HK-2 (cell line): Measurements from ENCODE around the gene CD69.

Source experiments
- DNase-seq: peaks from one replicate; pipeline ENCODE4 v3.0.0-alpha.2; 2018; ENCODE audit not compliant: unreplicated experiment

CD69 gene

DNA sequence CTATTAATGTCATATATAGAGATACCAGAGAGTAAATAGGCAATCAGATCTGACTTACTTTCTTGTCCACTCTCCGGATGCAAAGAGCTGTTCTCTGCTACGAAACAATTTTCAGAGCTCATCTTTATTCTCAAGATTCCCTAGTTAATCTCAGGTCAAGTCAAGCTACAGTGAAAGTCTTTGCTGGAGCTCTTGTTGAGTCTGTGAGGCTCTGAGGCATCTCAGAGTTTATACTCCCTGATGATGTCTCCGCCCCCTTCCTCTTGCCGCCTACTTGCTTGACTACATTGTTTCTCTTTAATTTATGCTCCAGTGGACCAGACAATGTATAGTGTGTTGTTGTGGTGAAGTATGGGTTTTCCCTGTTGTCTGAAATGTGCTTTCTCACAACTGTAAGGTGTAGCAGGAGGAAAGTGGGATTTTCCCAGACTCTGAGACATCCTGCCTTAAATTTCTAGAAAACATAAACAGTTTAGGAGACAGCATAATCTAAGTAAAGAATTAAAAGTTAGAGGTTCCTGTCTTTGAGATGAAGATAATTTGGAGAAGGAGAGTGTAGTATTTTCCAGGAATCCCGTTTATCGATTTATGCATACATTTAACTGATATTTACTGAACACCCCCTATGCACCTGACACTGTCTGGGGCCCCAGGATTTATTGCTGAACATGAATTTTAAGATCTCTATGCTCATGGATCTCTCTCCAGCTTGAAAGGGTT is at the start of gene CD69:
TSS of gene CD69 (minus strand) at position 203 of the 720 bp plus-strand sequence. CDS start at position 122, 81 bp downstream.
- DNase-seq, result no peak

DNA sequence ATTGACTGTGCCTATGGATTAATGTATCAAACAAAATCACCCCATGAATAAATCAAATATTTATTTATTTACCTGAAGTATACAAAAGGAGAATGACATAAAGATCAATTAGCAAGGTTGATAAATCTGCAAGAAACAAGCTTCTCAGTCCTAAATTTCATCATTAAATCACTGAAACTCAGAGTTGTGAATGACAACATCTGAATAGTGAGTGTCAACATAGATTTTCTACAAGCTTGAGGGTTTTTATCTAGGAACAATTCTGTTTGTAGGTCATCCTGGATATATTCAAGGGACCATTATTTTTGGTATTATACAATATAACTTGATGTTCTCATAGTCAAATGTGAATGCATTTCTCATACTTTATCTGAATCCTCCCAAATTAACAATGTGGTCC is 49.2 kb upstream of the CD69 start:
- DNase-seq, result no peak

DNA sequence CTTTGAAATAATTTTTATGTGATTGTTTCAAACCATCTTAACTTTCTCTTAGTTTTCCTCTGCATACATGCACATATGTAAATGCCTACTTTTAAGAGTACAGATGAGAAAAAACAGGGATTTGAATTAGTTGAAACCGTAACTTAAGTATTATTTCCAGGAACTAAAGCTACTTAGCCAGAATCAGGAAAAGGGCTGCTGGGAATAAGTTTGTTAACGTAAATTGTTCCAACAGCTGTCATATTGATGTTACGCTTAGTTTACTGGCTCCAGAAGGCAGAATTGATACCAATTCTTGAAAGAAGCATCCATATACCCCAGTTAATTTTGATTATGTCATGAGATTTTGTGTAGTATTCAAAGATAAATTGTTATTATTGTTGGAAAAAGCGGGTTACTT is 48.6 kb upstream of the CD69 start:
- DNase-seq, result no peak

DNA sequence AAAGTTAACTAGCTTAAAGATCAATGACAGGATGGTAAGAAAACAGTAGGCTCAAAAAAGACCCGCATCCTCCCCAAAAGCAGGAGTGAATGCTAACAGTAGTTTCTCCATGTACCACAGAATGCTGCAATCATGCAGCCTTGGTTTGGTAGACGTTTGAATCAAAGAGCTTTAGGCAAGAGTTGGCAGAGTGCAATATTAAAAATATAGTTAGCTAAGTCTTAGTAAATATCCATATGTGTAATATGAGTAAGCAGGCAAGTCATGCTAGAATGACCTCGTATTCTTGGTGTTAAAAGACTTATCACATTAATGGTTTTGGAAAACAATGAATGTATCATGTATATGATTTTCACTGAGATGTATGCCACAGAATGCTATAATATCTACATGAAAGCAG is 47.8 kb upstream of the CD69 start:
- DNase-seq, result no peak

DNA sequence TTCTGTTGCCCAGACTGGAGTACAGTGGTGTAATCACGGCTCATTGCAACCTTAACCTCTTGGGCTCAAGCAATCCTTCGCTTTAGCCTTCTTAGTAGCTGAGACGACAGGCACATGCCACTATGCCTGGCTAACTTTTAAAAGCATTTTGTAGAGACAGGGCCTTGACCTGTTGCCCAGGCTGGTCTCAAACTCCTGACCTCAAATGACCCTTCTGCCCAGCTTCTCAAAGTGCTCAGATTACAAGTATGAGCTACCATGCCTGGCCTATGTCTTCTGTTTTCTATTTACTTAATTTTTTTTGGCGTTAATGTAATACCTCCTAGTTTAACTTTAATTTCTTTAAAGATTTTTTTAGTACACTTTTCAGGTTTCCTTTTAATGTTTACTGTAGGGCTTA is 46.0 kb upstream of the CD69 start:
- no peak for DNase-seq

DNA sequence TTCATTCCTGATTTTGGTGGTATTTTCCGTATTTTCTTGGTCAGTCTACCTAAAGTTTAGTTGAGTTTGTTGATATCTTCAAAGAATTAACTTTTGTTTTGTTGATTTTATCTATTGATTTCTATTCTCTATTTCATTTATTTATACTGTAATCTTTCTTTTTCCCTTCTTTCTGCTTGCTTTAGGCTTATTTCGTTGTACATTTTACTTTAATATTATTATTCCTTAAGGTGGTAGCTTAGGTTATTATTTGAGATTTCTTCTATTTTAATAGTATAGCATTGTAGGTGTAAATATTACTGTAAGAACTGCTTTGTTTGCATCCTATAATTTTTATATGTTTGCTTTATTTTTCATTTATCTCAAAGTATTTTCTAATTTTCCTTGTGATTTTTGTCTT is 45.2 kb upstream of the CD69 start:
- DNase-seq, result no peak

DNA sequence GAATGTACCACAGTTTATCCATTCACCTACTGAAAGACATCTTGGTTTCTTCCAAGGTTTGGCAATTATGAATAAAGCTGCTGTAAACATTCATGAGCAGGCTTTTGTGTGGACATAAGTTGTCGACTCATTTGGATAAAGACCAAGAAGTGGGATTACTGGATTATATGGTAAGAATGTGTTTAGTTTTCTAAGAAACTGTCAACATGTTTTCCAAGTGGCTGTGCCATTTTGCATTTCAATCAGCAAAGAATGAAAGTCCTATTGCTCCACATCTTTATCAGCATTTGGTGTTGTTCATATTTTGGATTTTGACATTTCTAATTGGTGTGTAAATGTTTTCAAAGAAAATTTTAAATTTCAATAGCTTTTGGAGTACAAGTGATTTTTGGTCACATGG is 39.3 kb upstream of the CD69 start:
- no peak for DNase-seq

DNA sequence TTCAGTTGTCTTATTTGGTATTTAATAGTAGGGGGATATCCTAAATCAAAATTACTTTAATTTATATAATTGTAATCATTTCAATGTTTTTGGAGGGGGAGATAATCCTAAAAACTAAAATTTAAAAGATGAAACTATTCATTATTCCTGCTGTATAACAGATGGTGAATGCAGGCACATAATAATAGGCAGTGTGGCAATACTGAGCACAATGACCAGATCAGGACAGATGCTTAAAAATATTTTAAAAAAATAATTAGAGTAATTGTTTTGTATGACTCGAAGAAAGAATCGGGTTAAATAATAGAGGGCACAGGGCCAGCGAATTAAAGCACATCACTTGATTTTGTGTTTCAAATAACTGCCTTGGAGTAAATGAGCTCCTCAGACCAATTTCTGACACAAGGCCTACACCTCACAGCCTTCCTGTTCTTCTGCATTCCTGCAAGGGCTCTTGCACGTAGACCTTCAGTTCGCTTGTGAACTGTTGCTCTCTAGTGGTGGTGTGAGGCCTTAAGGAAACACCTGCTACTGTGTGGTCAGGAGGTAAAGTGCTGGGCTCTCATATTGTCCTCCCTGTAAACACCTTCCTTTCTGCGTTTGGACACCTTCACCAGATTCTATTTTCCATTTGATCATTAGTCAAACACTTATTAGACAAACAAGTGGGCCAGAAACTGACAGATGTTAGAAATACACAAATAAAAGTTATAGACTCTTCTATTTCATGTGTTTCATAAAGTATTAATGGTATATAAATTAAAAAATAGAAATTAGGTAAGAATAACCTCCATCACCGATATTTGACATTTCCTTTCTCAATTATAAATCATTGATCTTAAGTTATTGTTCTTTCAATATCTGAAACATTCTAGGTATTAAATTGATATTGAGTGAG is 37.3 kb upstream of the CD69 start:
- peak; percentile 30 for DNase-seq

DNA sequence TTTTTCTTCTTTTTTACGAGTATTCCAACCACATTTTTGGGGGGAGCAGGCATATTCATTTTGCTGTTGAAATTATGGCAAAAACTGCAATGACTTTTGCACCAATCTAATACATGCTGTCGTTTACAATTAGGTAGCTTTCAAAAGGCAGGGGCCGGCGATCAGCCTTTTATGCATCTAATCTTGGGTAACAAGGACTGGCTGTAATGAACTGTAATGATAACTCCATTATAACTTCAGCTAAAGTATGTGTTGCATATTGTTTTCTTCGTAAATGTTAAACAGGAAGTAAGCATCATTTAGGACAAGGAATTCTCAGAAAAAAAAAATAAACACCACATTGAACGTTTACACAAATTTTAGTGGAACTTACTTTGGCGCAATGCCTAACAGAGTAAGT is 36.3 kb upstream of the CD69 start:
- DNase-seq, result no peak

DNA sequence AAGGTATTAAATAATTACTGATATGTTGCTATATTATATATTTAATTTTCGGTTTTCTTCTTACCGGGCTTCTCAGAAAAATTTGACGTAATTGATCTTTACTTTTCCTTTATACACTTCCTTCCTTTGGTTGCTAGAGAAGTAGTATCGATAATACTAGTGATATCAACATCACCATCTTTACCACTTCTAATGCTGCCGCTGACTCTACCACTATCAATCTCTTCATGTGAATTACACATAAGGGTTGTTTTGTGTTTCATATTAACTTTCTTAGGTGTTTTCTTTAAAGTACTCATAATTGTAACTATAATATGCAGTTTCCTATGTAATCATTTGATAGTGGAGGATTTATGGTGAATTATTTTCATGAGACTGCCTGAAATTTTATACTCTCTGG is 35.6 kb upstream of the CD69 start:
- DNase-seq, result no peak

DNA sequence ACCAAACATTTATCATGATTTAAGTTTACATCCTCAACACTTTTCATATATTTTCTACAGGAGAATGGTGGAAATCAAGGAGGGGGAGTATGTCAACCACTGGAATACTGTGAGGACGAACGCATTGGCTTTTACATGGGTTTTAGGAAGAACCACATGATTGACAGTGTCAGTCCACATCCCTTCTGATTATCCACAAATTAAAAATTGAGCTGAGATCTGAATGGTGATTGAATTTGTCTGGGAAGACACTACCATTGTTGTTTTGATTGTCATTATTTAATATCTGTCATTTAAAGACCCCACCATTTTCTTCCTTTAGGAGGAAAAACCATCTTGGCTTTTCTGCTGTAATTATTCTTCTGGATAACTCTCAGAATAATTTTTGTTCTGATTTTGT is 35.2 kb upstream of the CD69 start:
- no peak for DNase-seq

DNA sequence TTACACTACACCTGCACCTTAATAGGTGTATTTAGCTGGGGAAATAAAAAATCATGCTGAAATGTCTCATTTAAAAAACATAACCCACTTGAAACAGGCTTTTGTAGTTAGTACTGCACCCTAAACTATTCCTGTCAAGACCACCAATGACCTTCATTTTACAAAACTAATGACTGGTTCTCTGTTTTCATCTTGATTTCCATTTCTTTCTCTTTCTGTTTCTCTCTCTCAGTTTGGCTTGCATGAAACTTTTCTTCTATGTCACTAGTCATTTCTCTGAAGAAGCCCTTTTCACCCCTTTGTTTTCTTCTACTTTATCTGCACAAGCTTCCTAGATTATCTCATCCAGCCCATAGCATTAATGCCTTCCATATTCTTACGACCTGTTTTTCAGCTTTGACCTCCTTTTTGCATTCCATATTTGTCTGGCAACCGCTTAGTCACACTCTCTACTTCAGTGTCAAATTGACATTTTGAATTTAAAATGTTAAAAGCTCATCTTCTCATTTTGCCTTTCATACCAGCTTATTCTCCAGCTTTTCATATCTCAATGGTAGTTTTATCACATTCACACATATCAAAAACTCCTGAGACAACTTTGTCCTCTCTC is 33.9 kb upstream of the CD69 start:
- no peak for DNase-seq

DNA sequence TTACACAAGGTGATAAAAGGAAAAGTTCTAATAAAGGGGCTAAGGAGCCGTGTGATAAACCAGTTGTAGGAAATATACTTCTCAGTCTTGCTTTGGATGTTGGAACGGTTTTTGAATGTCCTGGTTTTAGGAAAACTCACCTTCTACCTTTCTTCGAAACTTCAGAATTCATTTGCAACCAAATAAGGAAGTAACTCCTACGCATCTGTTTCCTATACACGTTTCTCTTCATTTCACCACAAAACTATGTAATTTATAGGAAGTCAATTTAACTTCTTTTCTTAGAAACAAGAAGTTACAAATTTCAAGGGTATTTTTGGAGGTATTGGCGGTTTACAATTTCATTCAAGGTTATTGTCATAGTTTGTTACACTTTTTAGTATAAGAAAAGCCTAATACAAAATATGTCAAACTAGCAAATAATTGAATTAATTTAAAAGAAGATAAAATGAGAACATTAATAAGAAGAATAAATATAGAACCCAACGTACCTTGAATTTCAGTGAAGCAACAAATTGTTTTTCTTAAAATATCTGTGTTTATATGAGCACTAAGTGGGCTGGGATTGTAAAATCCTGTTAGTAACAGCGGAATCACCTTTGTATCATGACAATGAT is 33.2 kb upstream of the CD69 start:
- no peak for DNase-seq

DNA sequence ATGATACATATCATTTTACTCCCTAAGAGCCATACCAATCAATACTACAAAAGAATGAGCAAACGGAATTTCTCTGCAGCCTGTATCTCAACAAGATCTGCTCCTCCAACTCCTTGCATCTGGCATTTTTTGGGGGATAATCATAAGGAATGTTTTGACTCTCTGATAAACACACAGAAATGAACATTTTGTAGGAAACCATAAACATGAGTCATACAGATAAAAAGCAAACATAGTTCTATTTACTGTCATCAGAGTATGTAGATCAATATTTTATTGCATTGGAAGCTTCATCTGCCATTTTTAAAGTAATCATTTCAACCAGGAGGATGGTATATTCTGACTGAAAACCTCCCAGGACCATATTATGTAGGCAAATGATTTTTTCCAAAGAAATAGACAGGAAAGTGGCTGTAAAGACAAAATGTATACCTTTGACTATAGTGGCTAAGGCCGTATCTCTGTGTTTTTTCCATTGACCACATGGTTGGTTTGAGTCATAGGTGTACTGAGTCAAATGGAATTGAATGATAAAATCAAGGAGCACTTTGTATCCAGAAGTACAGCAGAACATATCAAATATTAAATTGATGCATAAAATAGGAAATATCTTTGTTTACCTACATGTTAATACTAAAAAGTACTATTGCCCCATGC is 32.4 kb upstream of the CD69 start:
- no peak for DNase-seq

DNA sequence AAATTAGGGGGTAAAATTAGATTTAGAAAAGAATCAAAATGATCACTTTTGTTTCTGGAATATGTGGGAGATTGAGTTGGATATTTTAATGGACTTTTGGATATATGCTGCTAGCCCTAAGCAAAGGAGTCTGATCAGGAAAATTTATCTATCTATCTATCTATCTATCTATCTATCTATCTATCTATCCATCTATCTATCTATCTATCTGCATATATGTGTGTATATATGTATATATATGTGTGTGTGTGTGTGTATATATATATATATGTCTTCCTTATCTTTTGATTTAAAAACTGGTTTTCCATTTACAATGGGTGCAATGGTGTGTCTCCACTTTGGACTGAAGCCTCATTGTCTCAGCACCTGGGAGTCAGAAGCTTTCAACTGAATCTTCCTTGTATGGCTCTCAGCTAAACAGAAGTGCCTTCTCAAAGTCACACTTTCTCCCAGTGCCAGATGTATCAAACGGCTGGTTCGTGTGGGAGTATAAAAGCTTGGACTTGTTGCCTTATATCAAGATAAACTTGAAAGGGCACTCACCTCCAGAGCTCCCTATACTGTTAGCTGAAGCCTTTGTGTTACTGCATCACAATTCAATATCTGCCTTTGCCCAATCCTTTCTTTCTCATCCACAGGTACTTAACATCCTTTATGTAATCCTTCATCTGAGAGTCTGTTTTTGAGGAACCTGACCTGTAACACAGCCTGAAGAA is 31.6 kb upstream of the CD69 start:
- no peak for DNase-seq

DNA sequence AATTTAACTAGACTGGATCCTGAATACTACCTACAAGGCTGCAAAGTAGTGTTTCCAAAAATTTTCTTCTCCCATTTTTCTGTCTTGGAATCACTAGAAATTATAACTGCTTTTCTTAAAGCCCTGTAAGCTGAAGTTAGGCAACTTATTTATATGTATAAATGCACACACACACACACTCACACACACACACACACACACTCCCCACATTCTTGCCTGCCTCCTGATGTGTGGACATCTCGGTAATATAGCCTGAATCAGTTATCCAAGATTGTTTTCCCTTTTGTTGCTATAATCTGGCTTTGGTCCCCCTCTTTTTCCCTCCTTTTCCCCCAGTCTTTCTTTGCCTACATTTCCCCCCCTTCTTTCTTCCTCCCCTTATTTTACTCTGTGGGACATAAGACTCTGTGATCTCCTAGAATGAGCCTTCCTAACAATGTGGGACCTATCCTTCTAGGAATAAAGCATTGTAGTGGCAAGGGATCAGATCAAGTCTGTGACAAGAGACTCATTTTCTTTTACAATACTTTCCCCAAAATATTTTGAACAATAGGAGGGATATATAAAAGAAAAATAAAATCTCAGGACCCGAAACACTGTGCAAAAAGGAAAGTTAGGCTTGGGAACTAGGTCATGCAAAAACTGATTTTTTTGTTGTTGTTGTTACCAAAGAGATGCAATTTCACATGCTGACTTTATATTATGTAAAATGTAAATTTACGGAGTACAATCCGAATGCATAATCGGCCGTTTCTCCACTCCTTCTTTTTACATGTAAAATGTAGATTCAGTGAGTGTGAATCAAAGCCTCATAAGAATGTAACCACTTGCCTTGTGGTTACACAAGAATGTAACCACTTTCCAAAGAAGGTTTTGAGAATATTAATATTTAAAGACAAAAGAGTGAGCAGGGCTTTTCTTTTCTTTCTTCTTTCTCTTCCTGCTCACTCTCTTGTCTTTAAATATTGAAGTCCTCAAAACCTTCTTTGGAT is 26.3 kb upstream of the CD69 start:
- no peak for DNase-seq

DNA sequence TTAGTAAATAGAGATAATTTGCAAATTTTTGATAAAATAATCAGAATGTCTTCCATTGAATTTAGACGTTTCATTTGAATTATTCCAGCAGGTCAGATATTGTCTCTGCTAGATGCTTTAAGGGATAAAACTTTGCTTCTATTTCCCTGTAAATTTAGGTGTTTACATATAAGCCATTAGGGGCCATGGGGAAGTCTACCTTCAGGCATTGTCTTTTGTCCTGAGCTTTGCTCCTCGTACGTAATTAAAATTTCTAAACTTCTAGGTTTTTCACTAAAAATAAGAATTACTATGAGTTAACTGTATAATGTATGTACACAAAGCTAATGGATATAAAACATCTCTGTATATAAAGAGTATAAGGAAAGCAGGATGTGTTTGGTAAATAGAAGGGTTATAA is 24.1 kb upstream of the CD69 start:
- no peak for DNase-seq

DNA sequence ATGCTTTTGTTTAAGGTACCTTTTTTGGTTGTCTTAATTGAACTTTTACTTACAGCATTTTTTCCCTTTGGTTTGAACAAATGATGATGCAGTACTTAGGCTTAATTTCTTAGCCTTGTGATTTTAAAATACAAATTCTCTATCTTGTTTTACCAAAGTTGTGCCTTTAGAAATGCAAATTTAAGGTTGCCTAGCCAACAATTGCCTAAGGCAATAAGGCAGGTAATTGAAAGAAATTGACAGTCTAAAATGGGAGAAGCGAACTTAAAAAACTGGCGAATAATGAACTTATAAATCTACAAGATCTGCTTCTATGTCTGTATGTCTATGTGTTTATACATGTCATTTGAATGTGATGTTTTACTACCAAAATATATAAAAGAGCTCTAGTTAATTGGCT is 23.6 kb upstream of the CD69 start:
- no peak for DNase-seq

DNA sequence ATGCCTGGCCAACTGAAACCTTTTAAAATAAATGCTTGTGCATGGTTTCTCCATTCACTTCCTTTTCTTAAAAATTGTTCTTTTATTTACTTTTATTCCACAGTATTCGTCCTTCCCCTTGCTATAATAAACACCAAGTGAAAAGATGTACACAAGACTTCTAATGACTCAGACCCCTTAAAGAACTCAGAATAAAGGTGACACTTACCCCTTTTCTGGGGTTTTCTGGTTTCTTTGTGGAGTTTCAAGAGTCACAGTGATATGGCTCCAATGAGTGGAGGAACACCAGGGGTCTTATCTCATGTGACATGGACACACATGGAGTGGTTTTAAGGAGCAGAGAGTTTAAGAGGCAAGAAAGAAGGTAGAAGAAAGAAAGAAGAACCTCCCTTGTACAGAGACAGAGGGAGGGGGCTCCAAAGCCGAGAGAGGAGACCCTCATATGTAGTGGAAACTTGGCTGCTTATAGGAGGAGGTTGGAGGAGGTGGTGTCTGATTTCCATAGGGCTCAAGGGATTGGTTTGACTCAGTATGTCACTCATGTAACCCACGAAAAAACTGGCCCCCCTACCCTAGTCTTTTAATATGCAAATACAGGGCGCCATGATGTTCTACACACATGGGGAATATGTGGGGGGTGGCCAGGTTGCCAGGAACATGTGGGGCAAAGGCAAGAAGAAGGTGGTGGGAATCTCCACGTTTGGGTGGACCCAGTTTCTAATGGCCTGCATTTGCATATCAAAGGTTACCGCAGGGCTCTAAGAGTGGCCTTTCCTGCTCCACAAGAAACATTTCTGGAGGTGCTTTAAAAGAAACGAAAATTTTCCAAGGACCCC is 22.1 kb upstream of the CD69 start:
- DNase-seq, result no peak
